H1 (cell line): ENCODE measurements around the gene OR52E4. TPM values are rescaled to one million over a fixed set of nuclear protein-coding genes. Genes with fewer than 3 reads are reported as not detected.

Experiments used
- CTCF ChIA-PET: fragments of 300-600 bp; sonication (Branson Sonifier 250); formaldehyde crosslinking; loops from one replicate; lab custom pipeline; 2021; ENCODE audit not compliant: partially characterized antibody; lab: Charles Lee
- POLR2A ChIA-PET: fragments of 300-600 bp; sonication (Branson Sonifier 250); formaldehyde crosslinking; loops from one replicate; lab custom pipeline; 2021; ENCODE audit warnings: inconsistent platforms; ENCODE audit not compliant: partially characterized antibody; lab: Charles Lee
- DNase-seq, 2 experiments: peaks; one replicate each; pipeline versions ENCODE4 v3.0.0 to v3.0.0-alpha.2; 2010 to 2022; ENCODE audit warnings: low spot score in 2 of 2, low read depth in 1 of 2, mixed read lengths in 1 of 2
- FAIRE-seq: peaks from 2 replicates; lab custom pipeline; 2011; peaks lifted over from hg19 to GRCh38; lab: Jason Lieb, UNC
- H2AFZ ChIP-seq: 2 replicates; pipeline ENCODE4 v1.8.1; 2012; ENCODE audit warnings: low read length, inconsistent platforms
- H2AK5ac ChIP-seq: 2 replicates; pipeline ENCODE4 v1.6.1; 2013; ENCODE audit warnings: low read depth, low read length
- H2BK120ac ChIP-seq: replicated peaks from 2 replicates; pipeline ENCODE3; 2013; ENCODE audit warnings: low read depth, low read length, inconsistent platforms
- H2BK12ac ChIP-seq: 2 replicates; pipeline ENCODE4 v1.6.1; 2013; ENCODE audit warnings: low read depth, low read length
- H2BK15ac ChIP-seq: 2 replicates; pipeline ENCODE4 v1.6.1; 2013; ENCODE audit warnings: low read length
- H2BK20ac ChIP-seq: 2 replicates; pipeline ENCODE4 v1.6.1; 2013; ENCODE audit warnings: low read length
- H2BK5ac ChIP-seq: 2 replicates; pipeline ENCODE4 v1.6.1; 2013; ENCODE audit warnings: low read depth, low read length
- H3K14ac ChIP-seq: 2 replicates; pipeline ENCODE4 v1.6.1; 2013; ENCODE audit warnings: inconsistent platforms; ENCODE audit not compliant: insufficient read length
- H3K18ac ChIP-seq: 2 replicates; pipeline ENCODE4 v1.6.1; 2013; ENCODE audit warnings: low read length; ENCODE audit errors: extremely low read depth
- H3K23ac ChIP-seq: 2 replicates; pipeline ENCODE4 v1.6.1; 2013; ENCODE audit warnings: inconsistent platforms; ENCODE audit not compliant: insufficient read length
- H3K23me2 ChIP-seq: 2 replicates; pipeline ENCODE4 v1.6.1; 2013; ENCODE audit warnings: low read depth, low read length
- H3K27ac ChIP-seq: 2 replicates; pipeline ENCODE4 v1.6.1; 2011; ENCODE audit warnings: low read depth, low read length, inconsistent platforms
- H3K27me3 ChIP-seq, 4 experiments: replicated peaks in 1 of 4; 1 replicate in 1 of 4; 2 replicates in 3 of 4; pipeline versions ENCODE4 v1.6.1 to v1.8.1; 2011 to 2013; ENCODE audit warnings: low read length in 3 of 4, mild to moderate bottlenecking in 3 of 4, inconsistent platforms in 2 of 4, mixed read lengths in 2 of 4, moderate library complexity in 1 of 4; ENCODE audit not compliant: control insufficient read depth in 3 of 4, insufficient read depth in 3 of 4; ENCODE audit errors: extremely low read depth in 1 of 4
- H3K36me3 ChIP-seq, 4 experiments: 2 replicates each; pipeline versions ENCODE4 v1.6.1 to v1.8.1; 2011 to 2013; ENCODE audit warnings: mild to moderate bottlenecking in 4 of 4, low read length in 3 of 4, moderate library complexity in 2 of 4, control low read depth in 1 of 4, inconsistent platforms in 1 of 4; ENCODE audit not compliant: insufficient read depth in 4 of 4, control insufficient read depth in 2 of 4
- H3K4ac ChIP-seq: replicated peaks from 2 replicates; pipeline ENCODE3; 2013; ENCODE audit warnings: low read length, low read depth, mixed read lengths, inconsistent platforms; ENCODE audit not compliant: insufficient read length
- H3K4me1 ChIP-seq, 4 experiments: replicated peaks in 1 of 4; 1 replicate in 1 of 4; 2 replicates in 3 of 4; pipeline versions ENCODE4 v1.6.1 to v1.8.1; 2011 to 2013; ENCODE audit warnings: low read length in 3 of 4, inconsistent platforms in 2 of 4, mixed read lengths in 1 of 4; ENCODE audit not compliant: insufficient read depth in 4 of 4, control insufficient read depth in 3 of 4
- H3K4me2 ChIP-seq, 2 experiments: 2 replicates each; pipeline versions ENCODE4 v1.6.1 to v1.8.1; 2011 to 2013; ENCODE audit warnings: low read depth in 2 of 2, low read length in 2 of 2, control low read depth in 1 of 2, inconsistent platforms in 1 of 2, mild to moderate bottlenecking in 1 of 2; ENCODE audit not compliant: insufficient read depth in 1 of 2
- H3K4me3 ChIP-seq, 4 experiments: fragments of 200-600, 300-600 bp in 1 of 4; sonication (generic), shearing (Covaris generic), sonication (Bioruptor Twin) in 1 of 4; 2 replicates each; pipeline versions ENCODE4 v1.5.1 to v1.8.1; 2011 to 2016; ENCODE audit warnings: low read length in 4 of 4, low read depth in 3 of 4, control low read depth in 2 of 4, inconsistent platforms in 2 of 4, mild to moderate bottlenecking in 2 of 4, mixed read lengths in 1 of 4, moderate library complexity in 1 of 4; ENCODE audit not compliant: insufficient read depth in 2 of 4; ENCODE audit errors: extremely low read depth in 1 of 4
- H3K56ac ChIP-seq: replicated peaks from 2 replicates; pipeline ENCODE3; 2013; ENCODE audit warnings: low read depth, mild to moderate bottlenecking, mixed read lengths, low read length, inconsistent platforms; ENCODE audit not compliant: insufficient read length
- H3K79me1 ChIP-seq: 2 replicates; pipeline ENCODE4 v1.6.1; 2013; ENCODE audit warnings: low read depth, low read length, control low read depth
- H3K79me2 ChIP-seq, 2 experiments: 2 replicates each; pipeline versions ENCODE4 v1.6.1 to v1.8.1; 2012 to 2013; ENCODE audit warnings: low read length in 2 of 2, mild to moderate bottlenecking in 2 of 2, inconsistent platforms in 1 of 2; ENCODE audit not compliant: insufficient read depth in 2 of 2, control insufficient read depth in 1 of 2
- H3K9ac ChIP-seq, 4 experiments: replicated peaks in 1 of 4; 1 replicate in 1 of 4; 2 replicates in 3 of 4; pipeline versions ENCODE4 v1.6.1 to v1.8.1; 2011 to 2013; ENCODE audit warnings: low read depth in 3 of 4, low read length in 3 of 4, control low read depth in 2 of 4, mild to moderate bottlenecking in 2 of 4, moderate library complexity in 2 of 4, inconsistent platforms in 1 of 4; ENCODE audit errors: extremely low read depth in 1 of 4
- H3K9me3 ChIP-seq, 2 experiments: 2 replicates each; pipeline versions ENCODE4 v1.6.1 to v1.8.1; 2012 to 2013; ENCODE audit warnings: mild to moderate bottlenecking in 2 of 2, moderate library complexity in 2 of 2, control low read depth in 1 of 2, inconsistent platforms in 1 of 2, low read depth in 1 of 2, low read length in 1 of 2, mixed read lengths in 1 of 2; ENCODE audit not compliant: insufficient read depth in 2 of 2
- H4K20me1 ChIP-seq, 2 experiments: replicated peaks in 1 of 2; 2 replicates each; pipeline versions ENCODE3 to v1.8.1; 2011 to 2013; ENCODE audit warnings: inconsistent platforms in 2 of 2, low read length in 2 of 2, mild to moderate bottlenecking in 1 of 2; ENCODE audit not compliant: insufficient read depth in 2 of 2, control insufficient read depth in 1 of 2
- H4K5ac ChIP-seq: 2 replicates; pipeline ENCODE4 v1.6.1; 2013; ENCODE audit warnings: low read length, low read depth, mixed read lengths, inconsistent platforms; ENCODE audit not compliant: insufficient read length
- H4K8ac ChIP-seq: 2 replicates; pipeline ENCODE4 v1.8.0; 2013; ENCODE audit warnings: mild to moderate bottlenecking, moderate library complexity, low read length, inconsistent platforms; ENCODE audit not compliant: insufficient read depth; ENCODE audit errors: extremely low read depth
- H4K91ac ChIP-seq: replicated peaks from 2 replicates; pipeline ENCODE3; 2013; ENCODE audit warnings: low read length, mixed read lengths, inconsistent platforms; ENCODE audit not compliant: insufficient read length
- ASH2L ChIP-seq: fragments of 200-600, 300-600 bp; sonication (generic); IDR thresholded peaks from one replicate; pipeline ENCODE4 v1.7.1; 2017; ENCODE audit warnings: low read length
- CEBPB ChIP-seq: IDR thresholded peaks from 2 replicates; pipeline ENCODE4 v1.6.1; 2012; ENCODE audit warnings: low read depth, low read length
- MAFK ChIP-seq: IDR thresholded peaks from 2 replicates; pipeline ENCODE4 v1.6.1; 2012; ENCODE audit warnings: low read depth, mild to moderate bottlenecking, improper control_type of control experiment, low read length
- TCF12 ChIP-seq: IDR thresholded peaks from 2 replicates; pipeline ENCODE4 v1.6.1; 2011; ENCODE audit warnings: low read depth, mild to moderate bottlenecking, low read length
- WGBS, 2 experiments: shearing (Covaris generic) in 1 of 2; methylation state at CpG; one replicate each; pipeline versions ENCODE4 v1.1.6 to v1.1.7; 2013 to 2015; ENCODE audit warnings: low lambda C conversion rate in 2 of 2, mixed read lengths in 2 of 2, inconsistent platforms in 1 of 2, low coverage in 1 of 2, missing lambda C conversion rate in 1 of 2; ENCODE audit not compliant: insufficient replicate concordance in 2 of 2, insufficient coverage in 1 of 2, insufficient read length in 1 of 2; ENCODE audit errors: extremely low coverage in 1 of 2, missing lambda C conversion rate in 1 of 2; 5-methylcytosine and 5-hydroxymethylcytosine counted together
- polyA plus RNA-seq, 7 experiments: library from polyadenylated mRNA; depleted of rRNA in 3 of 7; stranded (reverse) in 5 of 7; unstranded in 2 of 7; fragments of >200 nt in 5 of 7; fragments of 200-250 nt in 2 of 7; gene quantifications; 1 replicate in 5 of 7; 2 replicates in 1 of 7; 4 replicates in 1 of 7; pipeline versions ENCODE4 v1.2.1 to v1.2.3, GENCODE V29; 2011 to 2013; ENCODE audit warnings: missing spikeins in 2 of 7, mixed read lengths in 2 of 7
- total RNA-seq: library from RNA; stranded (reverse); fragmentation: NEBNext Ultra II Directional; extraction: Animal tissue kit (Norgen Biotek cat#: 25700); gene quantifications from 2 replicates; pipeline ENCODE4 v1.2.1, GENCODE V29; 2021

Gene OR52E4
- total and polyA plus RNA-seq, 2 of the 8 experiments (the other 6 are each of a cell fraction or from before 2014, with no cell fraction given) = not detected

GRCh38 chr11:5851002-5851401, 29.4 kb upstream of the OR52E4 start:
- no peak overlapping the region for H3K4me2 ChIP-seq
- no peak overlapping the region for H3K4me3 ChIP-seq
- no peak overlapping the region for H3K4ac ChIP-seq
- no peak overlapping the region for H3K9ac ChIP-seq
- H4K8ac ChIP-seq = no peak overlapping the region
- no peak overlapping the region for H4K5ac ChIP-seq
- H3K9me3 ChIP-seq = peaks cover 0 to 3% of the 10 kb centered on the region in 2 experiments; a peak in 1 of 4 replicates
- no peak overlapping the region for H4K91ac ChIP-seq
- H2BK120ac ChIP-seq = no peak overlapping the region
- H2BK12ac ChIP-seq = no peak overlapping the region
- no peak overlapping the region for H2BK5ac ChIP-seq
- H3K27ac ChIP-seq = no peak overlapping the region
- no peaks in the 10 kb centered on the region for H3K27me3 ChIP-seq
- no peaks in the 10 kb centered on the region for H3K4me1 ChIP-seq
- H4K20me1 ChIP-seq = no peaks in the 10 kb centered on the region
- no peak overlapping the region for H2AK5ac ChIP-seq
- H3K23ac ChIP-seq = no peak overlapping the region
- FAIRE-seq (no peak), DNase-seq (no peak)
- no peak overlapping the region for H3K14ac ChIP-seq
- no peaks in the 10 kb centered on the region for H3K79me2 ChIP-seq
- TF ChIP-seq CEBPB = peak; percentile 50; the same call in 1 of the 2 replicates
- no peak for TF ChIP-seq TCF12
- TF ChIP-seq ASH2L = no peak
- no peak for TF ChIP-seq MAFK
- no peak overlapping the region for H2AFZ ChIP-seq
- POLR2A ChIA-PET = no interaction called here
- H3K36me3 ChIP-seq = no peaks in the 10 kb centered on the region
- 91% methylated on average over 1 of the region's 1 CpG; no CpG with 5 or more reads in 1 of the 2 experiments for WGBS, 2 experiments
- H2BK15ac ChIP-seq = no peak overlapping the region
- no peaks in the 10 kb centered on the region for H3K79me1 ChIP-seq
- H3K23me2 ChIP-seq = no peaks in the 10 kb centered on the region
- H2BK20ac ChIP-seq = no peak overlapping the region
- CTCF ChIA-PET = no interaction called here
- no peak overlapping the region for H3K18ac ChIP-seq
- no peak overlapping the region for H3K56ac ChIP-seq
